GM12878 (cell line): Measurements from ENCODE around the gene IRF6. TPM values are rescaled to one million over a fixed set of nuclear protein-coding genes. Genes with fewer than 3 reads are reported as not detected.

ENCODE experiments used
- ATAC-seq: fragments of 200-7000 bp; cut with Tn5 transposase; 3 replicates; pipeline ENCODE4 v1.9.1; 2020; ENCODE audit warnings: mild to moderate bottlenecking, moderate library complexity
- BruUV-seq: library from RNA; stranded (reverse); fragments of 400-500 nt; replicated peaks from 2 replicates; lab custom pipeline; 2021; lab: Mats Ljungman, UMichigan
- CTCF ChIA-PET: fragments of 300-600 bp; sonication (Branson Sonifier 250); formaldehyde crosslinking; extraction: SDS; loops from one replicate; lab custom pipeline; 2021; ENCODE audit warnings: inconsistent platforms; lab: Yijun Ruan, JAX
- POLR2A ChIA-PET: fragments of 350-600 bp; formaldehyde crosslinking; extraction: SDS; loops from one replicate; lab custom pipeline; 2021; ENCODE audit warnings: inconsistent platforms; lab: Charles Lee
- RAD21 ChIA-PET: fragments of 300-600 bp; sonication (Branson Sonifier 250); formaldehyde crosslinking; loops from one replicate; lab custom pipeline; 2023; ENCODE audit warnings: antibody characterized with exemption; ENCODE audit not compliant: unreplicated experiment; lab: Charles Lee
- SMC1A ChIA-PET: fragments of 300-600 bp; sonication (Branson Sonifier 250); formaldehyde crosslinking; loops from one replicate; lab custom pipeline; 2023; ENCODE audit not compliant: unreplicated experiment, uncharacterized antibody; lab: Charles Lee
- DNase-seq: peaks from one replicate; pipeline ENCODE4 v3.0.0-alpha.2; 2011; ENCODE audit warnings: low read depth, low spot score
- FAIRE-seq: peaks from 3 replicates; lab custom pipeline; 2011; peaks lifted over from hg19 to GRCh38; lab: Jason Lieb, UNC
- H2AFZ ChIP-seq: 2 replicates; pipeline ENCODE4 v1.6.0; 2011; ENCODE audit warnings: low read depth, low read length, control low read depth; ENCODE audit not compliant: control insufficient read depth
- H3K27ac ChIP-seq: 2 replicates; pipeline ENCODE4 v1.5.1; 2011; ENCODE audit warnings: control low read depth; ENCODE audit not compliant: control insufficient read depth, insufficient read depth
- H3K27me3 ChIP-seq, 2 experiments: replicated peaks in 1 of 2; 2 replicates each; pipeline versions ENCODE4 v1.6.0 to v1.6.1; 2011; ENCODE audit warnings: low read length in 1 of 2; ENCODE audit not compliant: control insufficient read depth in 2 of 2, insufficient read depth in 2 of 2
- H3K36me3 ChIP-seq, 2 experiments: 2 replicates each; pipeline ENCODE4 v1.5.1; 2011; ENCODE audit warnings: low read length in 1 of 2; ENCODE audit not compliant: control insufficient read depth in 2 of 2, insufficient read depth in 2 of 2
- H3K4me1 ChIP-seq: 2 replicates; pipeline ENCODE4 v1.6.1; 2011; ENCODE audit warnings: mild to moderate bottlenecking, low read length, moderate library complexity, mixed read lengths; ENCODE audit not compliant: control insufficient read depth, insufficient read depth
- H3K4me2 ChIP-seq: 2 replicates; pipeline ENCODE4 v1.6.0; 2011; ENCODE audit warnings: control low read depth; ENCODE audit not compliant: control insufficient read depth, insufficient read depth
- H3K4me3 ChIP-seq: fragments of 200-600 bp; sonication (generic); 2 replicates; pipeline ENCODE4 v1.5.1; 2016
- H3K79me2 ChIP-seq: 2 replicates; pipeline ENCODE4 v1.6.0; 2011; ENCODE audit warnings: low read length; ENCODE audit not compliant: control insufficient read depth, insufficient read depth
- H3K9ac ChIP-seq: 2 replicates; pipeline ENCODE4 v1.8.0; 2011; ENCODE audit warnings: low read length, control low read depth, mixed read lengths; ENCODE audit not compliant: control insufficient read depth, insufficient read depth
- H3K9me3 ChIP-seq: replicated peaks from 3 replicates; pipeline ENCODE4 v1.5.1; 2011; ENCODE audit warnings: mild to moderate bottlenecking, low read length; ENCODE audit not compliant: control insufficient read depth, insufficient read depth
- H4K20me1 ChIP-seq: 2 replicates; pipeline ENCODE4 v1.6.0; 2011; ENCODE audit not compliant: control insufficient read depth, insufficient read depth
- PAX5 ChIP-seq: IDR thresholded peaks from 2 replicates; pipeline ENCODE4 v1.6.1; 2011; ENCODE audit warnings: low read depth, low read length, borderline replicate concordance
- ZNF687 ChIP-seq: fragments of 450-650 bp; IDR thresholded peaks from 2 replicates; pipeline ENCODE4 v1.6.1; 2017; ENCODE audit warnings: mild to moderate bottlenecking, moderate library complexity
- WGBS: methylation state at CpG from one replicate; pipeline ENCODE4 v1.1.6; 2016; ENCODE audit warnings: low lambda C conversion rate; ENCODE audit not compliant: insufficient replicate concordance, insufficient coverage; ENCODE audit errors: missing lambda C conversion rate; 5-methylcytosine and 5-hydroxymethylcytosine counted together
- in situ Hi-C: fragments of 300-500 bp; cut with MboI; formaldehyde crosslinking; loops from 9 replicates; pipeline ENCODE4 v1.14.3; 2018; ENCODE audit warnings: mixed read lengths
- intact Hi-C: fragments of 100-400 bp; cut with micrococcal nuclease; formaldehyde crosslinking; loops from one replicate; pipeline ENCODE4 v1.14.2; 2022; ENCODE audit not compliant: unreplicated experiment
- polyA plus RNA-seq, 11 experiments: library from polyadenylated mRNA; depleted of rRNA in 4 of 11; unstranded in 6 of 11; stranded (reverse) in 5 of 11; fragments of >200 nt; fragmentation: Nextera tagmentation in 4 of 11; fragmentation: Illumina TruSeq in 1 of 11; extraction: Ambion mirVana in 4 of 11; extraction: Trizol in 1 of 11; gene quantifications; 1 replicate in 1 of 11; 2 replicates in 10 of 11; pipeline versions ENCODE4 v1.2.1 to v1.2.3, GENCODE V29; 2011 to 2016; ENCODE audit warnings: inconsistent platforms in 2 of 11, missing spikeins in 2 of 11, low read depth in 1 of 11
- total RNA-seq, 4 experiments: library from RNA; depleted of rRNA in 3 of 4; stranded (reverse); fragments of >200 nt in 3 of 4; fragmentation: Illumina TruSeq in 1 of 4; extraction: Trizol in 1 of 4; gene quantifications; 2 replicates each; pipeline versions ENCODE4 v1.2.1 to v1.2.3, GENCODE V29; 2013 to 2021

IRF6 gene
- total and polyA plus RNA-seq, 10 of the 15 experiments (the other 5 are each of a cell fraction or from before 2014, with no cell fraction given): 0.04 to 0.50 (median 0.09) TPM; not detected in 1

- WGBS: 38% methylated on average over 6 of the region's 6 CpGs
- H4K20me1 ChIP-seq: no peaks in the 10 kb centered on the region
- RAD21 ChIA-PET: interaction anchor here (0.7 to 1.7 kb wide), 9 partner anchors 8 to 216 kb away, joined by 3 to 6 read pairs (median 3); partner anchors contain the start of genes C1orf74 and UTP25
- H3K4me3 ChIP-seq: no peak overlapping the region
- H3K27ac ChIP-seq: no peak overlapping the region
- CTCF ChIA-PET: interaction anchor here (0.7 to 4.7 kb wide), 11 partner anchors 7 to 248 kb away, joined by 3 to 49 read pairs (median 4); partner anchors contain the start of gene UTP25
- no peaks in the 10 kb centered on the region for H3K9me3 ChIP-seq
- in situ Hi-C loops: no loop called here
- FAIRE-seq: no peak
- no peak overlapping the region; the same call in 1 of the 2 replicates for H2AFZ ChIP-seq
- no peak overlapping the region for H3K4me2 ChIP-seq
- no peaks in the 10 kb centered on the region; a peak in 1 of 4 replicates for H3K27me3 ChIP-seq
- DNase-seq: no peak
- H3K79me2 ChIP-seq: no peaks in the 10 kb centered on the region
- no peak for TF ChIP-seq PAX5
- 0 out of 2 replicates have a peak, but pooled peaks have one; percentile 41 for TF ChIP-seq ZNF687
- TF ChIP-seq, all 136 proteins: peak for 1
- ChIA-PET POLR2A (interaction anchor here (0.5 to 1.4 kb wide), 6 partner anchors 8 to 48 kb away, joined by 3 to 5 read pairs (median 4); partner anchors contain the start of gene C1orf74), SMC1A (interaction anchor here (0.7 to 7.0 kb wide), 15 partner anchors 8 to 80 kb away, joined by 3 to 49 read pairs (median 3); partner anchors contain the start of genes TRAF3IP3 and UTP25)
- ATAC-seq: peak; percentile 64
- no peak overlapping the region for H3K9ac ChIP-seq
- intact Hi-C loops: no loop called here
- no peaks in the 10 kb centered on the region for H3K4me1 ChIP-seq
- no peaks in the 10 kb centered on the region for H3K36me3 ChIP-seq
- no TSS peak for BruUV-seq
Observed at GRCh38 chr1:209815931-209816341, 10.0 kb upstream of the IRF6 start.
